Activated CD4-positive, CD25-positive, alpha-beta regulatory T cell (primary cell): ENCODE measurements around the gene RIPOR2.
"Not testable (repeated sequence)": the region's sequence is repeated elsewhere in the genome, so short reads cannot be mapped to it uniquely, and the experiment has no call there.

Experiments
- DNase-seq, 4 experiments: peaks; one replicate each; lab custom pipeline; 2025; lab: John Stamatoyannopoulos, UW

RIPOR2 gene

GRCh38 chr6:24925661-24926060 is 10.1 kb downstream of the RIPOR2 start:
- DNase-seq, result no peak

- DNase-seq, result no peak
Measured at GRCh38 chr6:24924580-24925356, 11.0 kb downstream of the RIPOR2 start.

DNA sequence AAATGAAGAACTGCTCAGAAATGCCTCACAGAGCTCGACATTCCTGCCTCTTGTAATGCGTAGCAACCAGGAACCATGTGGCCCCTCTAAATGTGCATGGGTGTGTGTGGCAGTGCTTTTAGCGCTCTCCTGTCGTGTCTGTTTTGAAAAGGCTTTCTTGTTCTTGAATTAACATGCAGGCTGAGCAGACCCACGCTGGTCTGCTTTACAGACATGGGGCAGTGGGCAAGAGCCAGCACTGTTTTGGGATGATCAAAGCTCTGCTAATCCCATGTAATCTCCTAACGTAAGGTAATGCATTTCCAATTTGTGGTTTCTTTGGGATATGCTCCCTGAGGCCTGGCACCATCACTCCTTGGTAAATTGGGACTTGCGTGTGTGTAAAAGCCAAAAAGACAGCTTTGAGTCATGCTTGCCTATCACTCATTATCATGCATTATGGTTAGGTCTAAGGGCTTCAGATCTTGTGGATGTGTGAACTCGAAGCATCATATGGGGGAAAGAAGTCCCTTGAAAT is 11.8 kb downstream of the RIPOR2 start:
- no peak for DNase-seq

DNA sequence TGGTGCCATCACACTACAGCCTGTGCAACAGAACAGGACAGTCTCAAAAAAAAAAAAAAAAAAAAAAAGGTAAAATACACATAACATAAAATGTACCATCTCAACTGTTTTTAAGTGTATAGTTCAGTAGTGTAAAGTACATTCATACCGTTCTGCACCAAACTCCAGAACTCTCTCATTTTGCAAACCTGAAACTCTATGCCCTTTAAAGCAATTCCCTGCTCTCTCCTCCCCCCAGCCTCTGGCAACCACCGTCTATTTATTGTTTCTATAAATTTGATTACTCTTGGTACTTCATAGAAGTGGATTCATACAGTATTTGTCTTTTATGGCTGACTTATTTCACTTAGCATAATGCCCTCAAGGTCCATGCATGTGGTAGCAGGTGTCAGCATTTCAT is 12.9 kb downstream of the RIPOR2 start:
- DNase-seq, result no peak

- no peak for DNase-seq
Measured at GRCh38 chr6:24922170-24922569, 13.6 kb downstream of the RIPOR2 start.

DNA sequence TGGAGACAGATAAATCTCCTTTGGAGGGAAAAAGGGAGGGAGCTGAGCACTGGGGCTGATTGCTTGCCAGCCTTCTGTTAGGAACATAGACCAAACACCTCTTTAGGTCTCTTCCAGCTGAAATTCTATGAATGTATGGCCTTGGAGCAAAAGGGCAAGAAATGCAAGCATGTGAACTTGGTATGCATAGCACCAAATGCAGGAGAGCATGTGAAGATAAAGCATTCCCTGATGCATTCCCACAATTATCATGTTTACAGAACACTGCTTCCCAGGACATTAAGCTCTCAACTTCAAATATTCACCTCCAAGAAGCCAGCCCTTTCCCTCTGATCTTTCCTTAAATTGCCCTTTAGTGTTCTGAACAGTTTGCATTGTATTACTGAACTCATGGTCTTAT is 15.6 kb downstream of the RIPOR2 start:
- no peak for DNase-seq

GRCh38 chr6:24919056-24919892 is 16.5 kb downstream of the RIPOR2 start:
- DNase-seq, result no peak

DNA sequence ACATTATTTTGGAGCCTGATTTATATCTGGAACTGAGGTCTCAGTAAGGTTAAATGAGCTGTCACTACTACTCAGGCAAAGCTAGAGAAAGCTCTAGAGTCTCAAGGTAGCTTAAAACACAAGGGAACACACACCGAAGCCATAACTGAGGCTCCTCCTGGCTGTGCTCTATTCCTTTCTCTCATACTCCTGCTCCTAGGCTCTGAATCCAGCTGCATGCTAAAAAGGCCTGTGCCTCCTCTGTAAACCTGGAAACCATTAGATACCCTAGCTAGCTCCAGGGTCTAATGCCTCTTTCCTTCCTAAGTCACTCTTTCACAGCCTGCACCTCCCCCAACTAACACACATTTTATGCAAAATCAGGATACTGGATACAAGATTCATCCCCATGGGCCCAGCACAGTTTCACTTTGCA is 17.1 kb downstream of the RIPOR2 start:
- no peak for DNase-seq

DNA sequence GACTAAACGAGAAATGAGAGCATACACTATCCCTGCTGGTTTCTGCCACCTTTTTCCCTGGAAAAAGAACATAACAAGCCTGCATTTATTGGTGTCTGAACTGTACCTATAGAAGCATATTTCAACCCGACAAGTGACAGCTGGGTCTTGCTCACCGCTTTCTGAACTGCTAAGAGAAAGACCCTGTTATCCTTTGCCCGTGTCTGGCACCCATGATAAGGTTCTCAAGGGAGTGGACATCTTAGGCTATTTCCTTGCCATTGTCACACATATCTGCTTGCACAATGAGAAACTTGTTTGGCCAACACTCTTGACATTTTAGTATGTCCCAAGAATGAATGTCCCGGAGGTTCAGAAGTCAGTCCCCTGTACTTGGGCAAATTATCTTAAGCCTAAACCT is 19.3 kb downstream of the RIPOR2 start:
- no peak for DNase-seq

DNA sequence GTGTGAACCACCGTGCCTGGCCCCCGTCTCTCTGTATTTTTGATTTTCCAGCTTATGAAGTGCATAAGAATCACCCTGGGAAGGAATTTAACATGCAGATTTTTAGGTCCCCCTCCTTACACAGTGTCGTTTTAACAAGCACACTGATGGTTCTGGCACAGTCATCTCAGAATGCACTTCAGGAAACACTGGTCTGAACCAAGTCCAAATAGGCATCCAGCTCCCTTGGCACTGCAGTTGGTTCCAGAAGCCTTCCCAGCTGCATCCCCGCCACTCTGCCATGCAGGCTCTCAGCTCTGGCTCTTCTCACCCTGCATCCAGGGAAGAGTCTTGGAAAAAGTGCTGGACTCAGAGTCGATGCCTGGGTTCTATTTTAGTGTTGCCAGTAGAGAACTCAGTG is 20.1 kb downstream of the RIPOR2 start:
- no peak for DNase-seq

GRCh38 chr6:24914082-24914481 is 21.7 kb downstream of the RIPOR2 start:
- not testable (repeated sequence) for DNase-seq

GRCh38 chr6:24911796-24912382 is 23.9 kb downstream of the RIPOR2 start:
- no peak for DNase-seq

GRCh38 chr6:24910961-24911725 is 24.6 kb downstream of the RIPOR2 start:
- peak in 3 of 4 experiments; percentile 19 to 22 (median 21) for DNase-seq

DNA sequence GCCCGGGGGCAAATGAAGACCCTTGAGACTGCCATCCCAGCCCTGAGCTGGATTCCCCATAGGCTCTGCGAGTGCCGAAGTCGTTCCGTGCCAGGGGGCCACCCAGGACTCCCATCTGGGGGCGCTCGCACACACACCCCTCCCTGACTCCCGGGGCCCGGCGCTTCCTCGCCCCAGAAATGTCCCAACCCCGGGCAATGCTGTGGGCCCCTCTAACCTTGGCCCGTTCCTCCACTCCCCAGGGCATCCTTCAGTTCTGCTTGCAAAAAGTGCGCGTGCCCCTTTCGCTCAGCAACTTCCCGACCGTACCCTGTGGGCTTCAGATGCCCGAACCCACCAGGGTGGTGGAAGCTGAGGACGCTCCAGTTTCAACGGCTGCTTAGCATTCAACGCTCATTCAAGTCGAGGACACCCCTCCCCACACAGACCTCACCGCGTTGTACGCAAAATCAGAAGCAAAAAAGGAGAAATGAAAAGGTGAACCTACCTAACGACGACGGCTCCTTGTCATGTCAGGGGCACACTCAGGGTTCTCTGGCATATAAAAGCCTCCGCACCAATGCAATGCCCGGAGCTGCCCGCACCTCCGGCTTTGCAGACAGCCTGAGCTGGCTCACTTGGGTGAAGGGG is 25.3 kb downstream of the RIPOR2 start:
- DNase-seq, result no peak

GRCh38 chr6:24909241-24910216 is 26.2 kb downstream of the RIPOR2 start:
- DNase-seq, result no peak

DNA sequence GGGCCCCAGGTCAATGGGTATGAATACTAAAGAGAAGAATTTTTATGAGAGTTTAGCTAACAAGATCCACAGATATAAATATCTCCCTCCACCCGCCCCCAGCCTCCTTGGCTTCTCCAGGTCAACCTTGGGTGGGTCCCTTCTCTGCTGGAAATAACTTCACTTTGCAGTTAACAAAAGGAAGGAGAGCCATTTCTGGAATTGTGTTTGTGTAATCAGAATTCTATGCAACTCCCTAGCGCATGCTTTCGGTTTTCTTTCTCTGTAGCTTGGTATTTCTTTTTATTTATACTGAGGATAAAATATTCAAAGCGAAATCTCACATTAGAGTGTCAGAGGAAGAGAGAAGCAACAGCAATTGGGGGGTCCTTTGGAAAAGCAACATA is 27.1 kb downstream of the RIPOR2 start:
- no peak for DNase-seq

DNA sequence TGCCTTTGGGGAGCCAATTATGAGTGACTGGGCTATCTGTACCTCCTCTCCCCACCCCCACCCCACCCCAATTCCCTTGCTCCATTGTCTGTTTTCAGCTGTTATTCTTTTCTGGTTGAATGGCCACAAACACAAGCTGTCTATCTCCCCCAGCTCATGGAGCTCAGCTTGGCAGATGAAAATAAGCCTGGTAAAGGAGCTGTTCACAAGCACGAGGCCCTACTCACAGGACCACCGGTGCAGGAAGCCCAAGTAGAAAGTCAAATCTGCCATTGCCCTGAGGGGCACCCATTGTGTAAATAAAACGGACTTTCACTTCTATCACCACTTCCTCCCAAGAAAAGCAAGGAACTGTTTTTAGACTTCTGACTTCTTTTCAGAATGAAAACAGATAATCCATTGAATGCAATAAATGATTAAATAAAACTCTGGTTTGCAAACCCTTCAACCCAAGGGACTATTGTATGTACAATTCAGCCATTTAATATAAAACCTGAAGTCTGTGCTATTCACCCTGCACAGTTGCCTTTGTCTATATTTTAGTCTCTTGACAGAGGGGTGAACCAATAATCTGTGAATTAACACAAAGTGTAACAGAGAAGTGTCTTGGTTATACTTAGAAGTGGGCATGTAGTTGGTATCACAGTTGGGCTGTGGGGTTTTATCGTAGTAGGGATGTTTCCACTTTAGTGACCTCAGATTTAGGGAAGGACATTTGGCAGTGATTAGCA is 27.7 kb downstream of the RIPOR2 start:
- no peak for DNase-seq

DNA sequence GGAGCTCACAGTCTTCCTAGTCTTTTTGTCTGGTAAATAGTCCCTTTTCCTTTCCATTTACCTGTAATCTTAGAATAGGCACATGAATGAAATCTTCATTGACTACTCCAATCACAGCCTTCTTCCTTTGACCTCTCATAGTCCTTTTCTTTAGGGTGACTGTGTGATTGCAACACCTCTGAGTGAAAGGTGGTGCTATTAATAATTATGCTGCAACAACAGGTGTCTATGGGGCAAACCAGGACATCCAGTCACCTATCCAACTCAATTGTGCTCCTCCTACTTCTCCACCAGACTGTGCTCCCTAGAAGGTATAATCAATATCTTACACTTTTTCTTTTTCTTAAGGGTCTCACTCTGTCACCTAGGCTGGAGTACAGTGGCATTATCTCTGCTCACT is 29.4 kb downstream of the RIPOR2 start:
- DNase-seq, result no peak

GRCh38 chr6:24905483-24905882 is 30.3 kb downstream of the RIPOR2 start:
- no peak for DNase-seq

DNA sequence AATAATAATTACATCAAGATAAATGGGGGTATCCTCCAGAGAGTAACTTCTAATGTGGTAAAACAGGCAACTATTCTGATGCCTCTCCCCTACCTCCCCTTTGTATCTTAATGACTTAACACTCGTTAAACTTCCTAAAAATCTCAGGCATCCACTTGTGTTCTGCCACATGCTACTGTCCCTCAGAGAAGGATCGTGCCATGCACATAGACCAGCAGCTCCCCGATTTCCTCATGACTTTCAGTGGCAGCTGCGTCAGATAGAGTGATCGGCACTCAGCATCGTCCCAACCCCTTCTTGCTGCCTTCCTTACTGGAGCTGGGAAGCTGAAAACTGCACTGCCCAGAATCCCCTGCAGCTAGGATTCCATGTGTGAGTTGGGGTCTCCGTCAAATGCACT is 32.1 kb downstream of the RIPOR2 start:
- DNase-seq, result no peak
